ENCODE data around the gene FOCAD.

DNA sequence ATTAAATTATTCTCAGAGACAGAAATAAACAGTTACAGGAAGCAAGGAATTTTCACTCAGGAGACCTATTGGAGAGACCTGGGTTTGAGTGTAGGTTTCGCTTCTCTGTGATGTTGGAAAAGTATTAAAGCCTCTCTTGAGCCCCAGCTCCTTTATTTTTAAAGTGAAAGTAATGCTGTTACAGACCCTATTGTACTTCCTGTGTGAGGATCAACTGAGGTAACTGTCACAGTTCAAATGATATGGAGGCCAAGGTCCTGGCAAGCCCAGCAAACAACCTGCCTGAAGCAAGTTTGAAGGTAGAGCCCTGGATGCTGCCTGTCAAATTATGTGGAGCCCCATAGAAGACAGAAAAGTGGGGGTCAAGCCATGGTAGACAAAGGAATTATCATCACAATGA lies 355.2 kb downstream of the FOCAD start:
- TF ChIP-seq, protein P1, sequence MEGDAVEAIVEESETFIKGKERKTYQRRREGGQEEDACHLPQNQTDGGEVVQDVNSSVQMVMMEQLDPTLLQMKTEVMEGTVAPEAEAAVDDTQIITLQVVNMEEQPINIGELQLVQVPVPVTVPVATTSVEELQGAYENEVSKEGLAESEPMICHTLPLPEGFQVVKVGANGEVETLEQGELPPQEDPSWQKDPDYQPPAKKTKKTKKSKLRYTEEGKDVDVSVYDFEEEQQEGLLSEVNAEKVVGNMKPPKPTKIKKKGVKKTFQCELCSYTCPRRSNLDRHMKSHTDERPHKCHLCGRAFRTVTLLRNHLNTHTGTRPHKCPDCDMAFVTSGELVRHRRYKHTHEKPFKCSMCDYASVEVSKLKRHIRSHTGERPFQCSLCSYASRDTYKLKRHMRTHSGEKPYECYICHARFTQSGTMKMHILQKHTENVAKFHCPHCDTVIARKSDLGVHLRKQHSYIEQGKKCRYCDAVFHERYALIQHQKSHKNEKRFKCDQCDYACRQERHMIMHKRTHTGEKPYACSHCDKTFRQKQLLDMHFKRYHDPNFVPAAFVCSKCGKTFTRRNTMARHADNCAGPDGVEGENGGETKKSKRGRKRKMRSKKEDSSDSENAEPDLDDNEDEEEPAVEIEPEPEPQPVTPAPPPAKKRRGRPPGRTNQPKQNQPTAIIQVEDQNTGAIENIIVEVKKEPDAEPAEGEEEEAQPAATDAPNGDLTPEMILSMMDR (conservative IDR thresholded peaks at IDR 0.05 in 1 of 2, IDR thresholded peaks at IDR 0.05 in 1 of 2; ENCODE audit: extremely low read depth in 1 of 2, insufficient read depth in 1 of 2, low read depth in 1 of 2, low read length in 2 of 2): no peak
- no peak for TF ChIP-seq EZH2 (IDR thresholded peaks at IDR 0.05; ENCODE audit: borderline replicate concordance, low read length)
